ENCODE measurements around the gene UQCR11.
A peak's percentile ranks its signal among the peaks of the same experiment; 100 is the strongest.

Gene UQCR11

DNA sequence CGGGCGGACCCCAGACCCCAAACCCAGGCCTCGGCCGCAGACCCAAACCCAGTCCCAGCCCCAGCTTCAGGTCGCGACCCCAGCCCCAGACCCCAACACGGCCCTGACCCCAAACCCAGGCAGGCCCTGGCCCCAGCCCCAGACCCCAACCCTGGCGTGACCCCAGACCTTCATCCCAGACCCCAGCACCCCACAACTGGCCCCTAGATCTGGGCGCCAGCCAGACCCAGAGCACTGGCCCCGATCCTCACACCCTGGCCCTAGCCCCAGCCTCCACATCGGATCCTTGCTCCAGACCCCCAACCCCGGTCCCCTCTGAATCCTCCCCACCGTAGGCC lies 20.1 kb downstream of the UQCR11 start:
- no peak for DNase-seq

DNA sequence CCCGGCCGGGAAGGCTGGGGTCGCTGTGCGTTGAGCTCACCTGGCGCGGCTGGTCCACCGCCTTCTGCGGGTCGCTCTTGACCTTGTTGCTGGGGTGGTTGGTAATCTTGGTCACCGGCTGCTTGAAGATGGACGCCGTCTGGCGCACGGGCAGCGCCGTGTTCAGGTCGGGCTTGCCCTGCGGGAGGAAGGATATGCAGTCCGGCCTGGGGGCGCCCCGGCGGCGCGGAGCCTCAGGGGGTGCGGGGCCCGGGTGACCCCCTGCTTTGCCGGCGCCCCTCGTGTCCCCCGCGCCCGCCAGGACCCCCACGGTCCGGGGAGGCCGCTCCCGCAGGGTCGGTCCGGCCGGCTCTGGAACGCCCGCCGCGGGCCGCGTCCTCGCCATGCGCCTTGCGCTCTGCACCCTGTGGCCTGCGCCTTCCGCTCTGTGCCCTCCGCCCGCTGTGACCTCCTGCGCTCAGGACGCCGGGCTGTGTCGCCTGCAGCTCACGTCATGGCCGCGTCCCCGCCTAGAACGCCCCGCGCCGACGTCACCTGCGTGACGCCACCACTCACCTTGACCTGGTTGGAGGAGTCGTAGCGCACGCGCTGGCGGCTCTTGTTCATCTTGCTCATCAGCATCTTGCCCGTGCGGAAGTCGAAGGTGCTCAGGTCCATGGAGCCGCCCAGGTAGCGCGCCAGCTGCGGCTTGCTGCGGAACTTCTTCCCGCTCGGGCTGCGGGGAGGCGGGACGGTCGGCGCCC lies 20.6 kb downstream of the UQCR11 start:
- no peak for DNase-seq

DNA sequence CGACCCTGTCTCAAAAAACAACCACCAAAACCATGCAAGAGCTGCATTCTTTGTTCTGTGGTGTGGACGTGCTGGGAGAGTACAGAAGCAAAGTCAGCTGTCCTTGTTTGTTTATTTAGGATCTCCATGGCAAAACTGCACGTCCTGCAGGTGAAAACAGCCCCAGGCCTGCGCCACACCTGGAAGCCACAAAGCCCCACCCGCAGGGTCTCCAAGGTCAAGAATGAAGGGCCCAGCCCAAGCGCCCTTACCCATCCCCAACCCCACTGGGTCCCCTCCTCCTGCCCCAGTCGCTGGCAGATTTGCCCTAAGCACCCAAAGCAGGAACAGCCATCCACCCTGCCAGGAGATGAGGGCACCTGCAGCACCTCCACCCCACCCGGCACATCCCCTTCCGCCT lies 23.1 kb downstream of the UQCR11 start:
- DNase-seq = peak; percentile 64

DNA sequence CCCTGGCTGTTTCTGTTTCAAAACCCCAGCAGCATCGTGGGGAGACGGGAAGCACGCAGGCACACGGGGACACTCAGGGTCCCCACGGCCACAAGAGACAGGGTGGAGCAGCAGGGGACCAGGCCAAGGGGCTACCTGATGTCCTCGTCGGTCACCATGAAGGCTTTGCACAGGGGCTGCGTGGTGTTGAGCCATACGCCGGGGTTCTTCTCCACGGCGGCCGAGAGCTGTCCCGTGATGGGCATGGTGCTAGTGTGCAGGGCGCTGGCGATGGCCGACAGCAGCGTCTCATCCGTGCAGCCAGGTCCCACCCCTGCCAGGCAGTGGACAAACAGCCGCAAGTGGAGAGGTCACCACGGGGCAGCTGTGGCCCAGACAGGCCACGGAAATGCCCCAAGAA lies 24.3 kb downstream of the UQCR11 start:
- DNase-seq = no peak

DNA sequence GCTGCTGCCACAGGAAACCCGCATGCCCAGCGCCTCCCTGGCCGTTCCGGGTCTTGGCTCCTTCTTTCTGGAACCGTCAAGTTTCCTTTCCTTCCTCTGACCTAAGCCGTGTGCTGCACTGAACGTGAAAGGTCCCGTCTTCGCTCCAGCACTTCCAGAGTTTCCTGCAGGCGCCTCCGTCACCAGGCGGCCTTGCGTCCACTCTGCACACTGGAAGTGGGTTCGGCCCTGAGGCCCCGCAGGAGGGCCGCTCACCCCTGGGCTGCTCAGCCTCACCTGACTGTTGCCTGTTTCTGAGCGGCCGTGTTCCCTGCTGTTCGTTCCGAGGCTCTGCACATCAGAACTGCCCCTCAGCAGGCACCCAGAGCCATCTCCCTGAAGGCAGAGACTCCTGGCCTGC lies 24.9 kb downstream of the UQCR11 start:
- no peak for DNase-seq

DNA sequence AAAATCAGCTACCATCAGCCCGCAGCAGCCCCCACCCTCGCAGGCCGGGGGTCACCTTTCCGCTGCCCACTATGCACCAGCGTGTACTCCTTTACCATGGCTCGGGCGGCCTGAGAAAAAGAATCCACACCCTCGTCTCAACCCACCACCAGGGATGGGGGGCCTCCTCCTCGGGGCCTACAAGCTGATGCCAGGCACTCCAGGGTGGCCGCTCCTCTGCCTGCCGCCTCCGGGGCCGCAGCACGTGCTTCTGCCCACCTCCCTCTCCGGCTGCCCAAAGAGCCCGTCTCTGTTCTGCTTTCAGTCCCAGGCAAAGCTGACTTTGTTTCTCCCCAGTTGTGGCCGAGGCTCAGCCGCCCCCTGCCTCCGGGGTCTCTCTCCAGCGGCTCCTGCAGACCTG lies 26.0 kb downstream of the UQCR11 start:
- no peak for DNase-seq

DNA sequence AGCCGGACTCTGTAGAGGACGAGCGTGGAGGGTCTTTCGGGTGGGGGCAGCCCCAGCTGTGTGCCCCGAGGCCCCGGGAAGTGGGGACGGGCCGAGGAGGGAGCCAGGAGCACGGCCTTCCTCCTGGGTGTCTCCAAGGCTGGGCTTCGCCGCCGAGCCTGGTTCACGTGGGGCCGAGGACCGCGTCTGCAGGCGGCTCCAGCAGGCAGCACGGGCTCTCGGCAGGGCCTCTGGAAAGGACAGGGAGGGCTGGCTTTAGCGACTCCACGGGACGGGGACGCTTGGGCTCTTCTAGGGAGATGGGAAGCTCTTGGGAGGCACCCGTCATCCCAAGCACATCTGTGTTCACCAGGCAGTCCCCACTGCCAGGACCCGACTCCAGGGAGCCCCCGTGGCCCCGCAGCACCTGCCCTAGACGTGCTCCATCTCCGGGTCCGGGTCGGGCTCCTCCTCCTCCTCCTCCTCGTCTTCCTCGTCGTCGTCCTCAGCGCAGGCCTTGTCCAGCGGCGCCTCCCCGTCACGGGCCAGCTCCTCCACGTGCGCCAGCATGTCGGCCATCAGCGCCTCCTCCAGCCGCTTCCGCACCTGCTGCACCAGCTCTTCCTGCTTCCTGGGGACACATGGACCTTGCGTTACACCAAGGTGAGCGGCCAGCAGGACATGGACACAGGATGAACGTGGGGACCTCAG lies 27.2 kb downstream of the UQCR11 start:
- DNase-seq = peak; percentile 56

DNA sequence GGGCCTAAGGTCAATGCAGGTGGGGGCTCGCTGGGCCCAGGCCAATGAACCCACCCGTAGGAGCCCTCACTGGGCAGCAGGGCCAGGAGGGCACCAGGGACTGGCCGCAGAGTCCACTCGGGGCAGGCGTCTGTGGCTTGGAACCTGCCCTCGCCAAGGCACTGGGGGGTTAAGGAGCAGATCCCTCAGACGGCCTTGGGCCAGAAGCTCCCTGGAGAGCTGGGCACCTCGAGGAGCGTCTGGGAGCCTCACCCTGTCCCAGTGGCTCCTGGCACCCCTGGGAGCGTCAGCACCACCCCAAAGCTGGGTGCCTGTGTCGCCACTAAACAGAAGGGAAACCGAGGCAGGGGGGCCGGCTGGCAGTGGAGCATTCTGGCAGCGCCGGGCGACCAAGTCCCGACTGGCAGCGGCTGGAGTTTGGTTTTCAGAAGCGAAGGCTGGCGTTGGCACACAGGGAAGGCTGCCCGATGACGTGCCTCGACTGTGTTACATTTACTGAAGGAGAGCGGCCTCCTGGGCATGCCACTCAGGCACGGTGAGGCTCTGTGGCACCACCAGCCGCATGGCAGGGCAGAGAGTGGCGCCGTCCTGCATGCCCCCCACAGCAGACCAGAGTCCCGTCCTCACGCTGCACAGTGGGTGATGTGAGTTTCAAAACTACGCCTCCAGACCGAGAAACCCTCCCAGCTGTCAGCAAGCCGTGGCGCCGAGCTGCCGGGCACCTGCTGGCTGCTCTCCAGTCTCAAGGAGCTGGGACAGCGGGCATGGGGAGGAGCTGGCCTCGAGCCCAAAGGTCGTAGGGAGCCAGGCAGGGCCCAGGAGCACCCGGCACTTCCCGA lies 28.0 kb downstream of the UQCR11 start:
- peak; percentile 76 for DNase-seq

DNA sequence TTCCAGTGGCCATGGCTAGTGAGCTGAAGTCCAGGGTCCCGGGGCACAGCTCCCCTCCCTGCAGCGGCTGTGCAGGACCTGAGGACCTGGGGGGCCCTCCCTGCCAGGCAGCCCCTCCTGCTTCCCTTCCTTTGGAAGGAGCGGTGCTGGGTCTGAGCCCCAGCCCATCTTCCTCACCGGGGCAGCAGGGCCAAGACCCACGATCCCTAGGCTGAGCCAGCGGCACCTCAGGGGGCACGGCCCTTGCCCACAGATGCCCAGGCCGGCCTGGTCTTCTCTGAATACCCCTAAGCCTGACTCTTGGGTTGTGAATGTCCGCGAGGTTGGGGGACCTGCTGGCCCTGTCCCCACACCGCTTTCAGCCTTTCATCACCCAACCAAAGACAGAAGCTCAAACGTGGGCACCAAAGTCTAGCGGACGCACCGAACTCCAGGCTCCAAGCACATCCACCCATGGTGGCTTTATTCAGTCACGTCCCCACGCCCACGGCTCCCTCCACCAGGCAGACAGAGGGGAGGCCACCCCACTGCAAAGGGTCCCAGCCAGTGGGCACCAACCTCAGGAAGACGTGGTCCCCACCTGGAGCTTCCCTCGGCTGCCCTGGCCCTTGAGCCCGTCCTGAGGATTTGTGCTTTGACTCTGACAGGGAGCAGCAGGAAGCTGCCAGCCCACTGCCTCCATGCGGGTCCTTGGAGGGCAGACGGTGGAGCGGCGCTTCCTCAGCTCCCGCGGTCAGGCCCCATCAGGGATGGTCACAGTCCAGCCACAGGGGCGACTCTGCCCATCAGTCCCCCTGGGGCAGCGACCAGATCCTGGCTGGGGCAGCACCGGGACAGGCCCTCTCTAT lies 28.8 kb downstream of the UQCR11 start:
- no peak for DNase-seq

DNA sequence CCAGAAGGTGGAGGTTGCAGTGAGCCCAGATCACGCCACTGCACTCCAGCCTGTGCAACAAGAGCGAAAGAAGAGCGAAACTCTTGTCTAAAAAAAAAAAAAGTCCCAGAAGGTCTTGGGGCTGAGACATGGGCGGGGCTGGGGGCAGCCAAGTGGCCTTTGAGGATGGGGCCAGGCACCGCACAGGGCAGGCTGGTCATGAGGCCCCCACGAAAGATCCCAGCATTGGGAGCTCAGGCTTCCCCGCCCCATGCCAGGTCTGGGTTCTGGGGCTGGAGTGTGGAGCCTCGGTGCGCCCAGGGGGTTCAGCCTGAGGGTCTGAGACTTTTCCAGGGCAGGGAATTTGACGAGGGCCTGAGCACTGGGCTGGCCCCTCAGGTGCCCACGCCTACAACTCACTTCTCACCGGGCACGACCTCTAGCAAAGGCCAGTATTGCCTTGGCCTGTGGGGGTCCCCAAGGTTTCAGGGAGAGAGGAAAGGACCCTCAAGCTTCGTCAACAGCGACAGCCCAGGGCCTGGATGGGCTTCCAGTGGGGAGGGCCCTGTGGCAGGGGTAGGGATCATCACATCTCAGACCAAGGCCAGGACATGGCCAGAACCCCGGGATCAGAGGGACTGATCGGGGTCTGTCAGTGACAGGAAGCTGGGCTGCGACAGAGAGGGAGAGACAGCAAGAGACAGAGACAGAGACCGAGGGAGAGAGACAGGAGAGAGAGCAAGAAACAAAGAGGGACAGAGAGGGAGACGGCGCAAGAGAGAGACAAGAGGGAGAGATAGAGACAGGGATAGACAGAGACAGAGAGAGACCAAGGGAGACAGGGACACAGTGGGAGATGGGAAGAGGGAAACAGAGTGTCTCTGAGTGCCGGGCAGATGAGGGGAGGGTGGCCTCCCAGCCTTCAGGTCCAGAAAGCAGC lies 29.7 kb downstream of the UQCR11 start:
- no peak for DNase-seq

DNA sequence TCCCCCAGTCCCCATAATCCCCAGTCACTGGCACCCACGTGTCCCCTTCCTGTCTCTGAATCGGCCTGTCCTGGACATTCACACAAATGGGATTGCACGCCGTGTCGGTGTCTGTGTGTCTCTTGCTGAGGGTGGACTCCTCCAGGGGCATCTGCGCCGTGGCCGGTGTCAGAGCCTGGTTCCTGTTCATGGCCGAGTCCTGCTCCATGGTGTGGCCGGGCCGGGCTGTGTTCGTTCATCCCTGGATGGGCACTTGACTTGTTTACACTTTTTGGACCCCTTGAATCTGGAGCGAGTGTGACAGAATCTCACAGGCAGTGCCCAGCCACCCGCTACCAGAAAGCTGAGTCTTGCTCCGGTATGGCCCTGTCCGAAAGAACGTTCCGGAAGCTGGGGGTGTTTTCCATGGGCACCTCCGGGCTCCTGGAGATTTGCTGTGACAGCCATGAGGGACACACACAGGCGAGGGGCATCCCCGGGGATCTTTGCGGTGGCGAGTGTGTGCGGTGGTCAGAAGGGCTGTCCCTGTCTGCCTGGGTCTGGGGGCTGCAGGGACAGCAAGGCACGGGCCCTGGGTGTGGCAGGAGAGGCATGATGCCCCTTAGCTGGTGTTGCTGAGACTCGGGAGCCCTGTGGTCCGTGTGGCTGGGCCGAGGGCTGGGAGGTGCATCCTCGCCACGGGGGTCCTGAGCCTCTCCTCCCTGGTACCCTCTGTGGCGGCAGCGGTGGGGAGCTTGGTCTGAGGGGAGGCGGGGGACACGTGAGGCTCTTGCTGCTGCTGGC lies 30.7 kb downstream of the UQCR11 start:
- DNase-seq = no peak

DNA sequence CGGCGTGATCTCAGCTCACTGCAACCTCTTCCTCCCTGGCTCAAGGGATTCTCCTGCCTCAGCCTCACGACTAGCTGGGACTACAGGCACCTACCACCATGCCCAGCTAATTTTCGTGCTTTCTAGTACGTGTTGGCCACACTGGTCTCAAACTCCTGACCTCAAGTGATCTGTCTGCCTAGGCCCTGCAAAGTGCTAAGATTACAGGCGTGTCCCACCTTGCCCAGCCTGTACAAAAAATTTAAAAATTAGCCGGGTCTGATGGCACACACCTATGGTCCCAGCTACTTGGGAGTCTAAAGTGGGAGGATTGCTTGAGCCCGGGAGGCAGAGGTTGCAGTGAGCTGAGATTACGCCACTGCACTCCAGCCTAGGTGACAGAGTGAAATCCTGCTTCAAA lies 32.5 kb downstream of the UQCR11 start:
- no peak for DNase-seq

DNA sequence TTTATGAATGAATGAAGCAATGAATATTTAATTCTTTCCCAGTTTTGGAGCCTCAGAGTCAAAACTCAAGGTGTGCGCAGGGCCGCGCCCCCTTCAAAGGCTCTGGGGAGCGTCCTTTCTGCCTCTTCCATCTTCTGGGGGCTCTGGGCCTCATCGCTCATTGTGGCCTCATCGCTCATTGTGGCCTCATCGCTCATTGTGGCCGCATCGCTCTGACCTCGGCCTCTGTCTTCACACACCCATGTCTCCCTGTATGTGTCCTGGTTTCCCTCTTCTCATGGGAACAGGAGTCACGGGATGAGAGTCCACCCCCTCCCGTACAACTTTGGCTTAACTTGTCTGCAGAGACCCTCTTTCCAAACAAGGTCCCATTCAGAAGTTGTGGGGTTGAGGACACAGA lies 33.9 kb downstream of the UQCR11 start:
- DNase-seq = no peak

DNA sequence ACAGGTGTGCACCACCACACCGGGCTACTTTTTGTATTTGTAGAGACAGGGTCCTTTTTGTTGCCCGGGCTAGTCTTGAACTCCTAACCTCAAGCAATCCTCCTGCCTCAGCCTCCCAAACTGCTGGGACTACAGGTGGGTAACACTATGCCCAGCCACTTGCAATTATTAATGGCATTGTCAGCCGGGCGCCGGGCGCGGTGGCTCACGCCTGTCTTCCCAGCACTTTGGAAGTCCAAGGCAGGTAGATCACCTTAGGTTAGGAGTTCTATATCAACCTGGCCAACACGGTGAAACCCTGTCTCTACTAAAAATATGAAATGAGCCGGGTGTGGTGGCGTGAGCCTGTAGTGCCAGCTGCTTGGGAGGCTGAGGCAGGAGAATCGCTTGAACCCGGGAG lies 34.4 kb downstream of the UQCR11 start:
- DNase-seq = no peak

DNA sequence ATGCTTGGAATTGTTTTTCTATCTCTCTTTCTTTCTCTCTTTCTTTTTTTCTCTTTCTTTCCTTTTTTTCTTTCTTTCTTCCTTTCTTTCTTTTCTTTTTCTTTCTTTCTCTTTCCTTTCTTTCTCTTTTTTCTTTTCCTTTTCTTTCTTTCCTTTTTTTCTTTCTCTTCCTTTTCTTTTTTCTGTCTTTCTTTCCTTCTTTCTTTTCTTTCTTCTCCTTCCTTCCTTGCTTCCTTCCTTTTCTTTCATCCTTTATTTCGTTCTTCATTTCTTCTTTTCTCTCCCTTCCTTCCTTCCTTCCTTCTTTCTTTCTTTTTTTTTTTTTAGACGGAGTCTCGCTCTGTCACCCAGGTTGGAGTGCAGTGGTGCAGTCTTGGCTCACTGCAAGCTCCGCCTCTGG lies 35.3 kb downstream of the UQCR11 start:
- no peak for DNase-seq

DNA sequence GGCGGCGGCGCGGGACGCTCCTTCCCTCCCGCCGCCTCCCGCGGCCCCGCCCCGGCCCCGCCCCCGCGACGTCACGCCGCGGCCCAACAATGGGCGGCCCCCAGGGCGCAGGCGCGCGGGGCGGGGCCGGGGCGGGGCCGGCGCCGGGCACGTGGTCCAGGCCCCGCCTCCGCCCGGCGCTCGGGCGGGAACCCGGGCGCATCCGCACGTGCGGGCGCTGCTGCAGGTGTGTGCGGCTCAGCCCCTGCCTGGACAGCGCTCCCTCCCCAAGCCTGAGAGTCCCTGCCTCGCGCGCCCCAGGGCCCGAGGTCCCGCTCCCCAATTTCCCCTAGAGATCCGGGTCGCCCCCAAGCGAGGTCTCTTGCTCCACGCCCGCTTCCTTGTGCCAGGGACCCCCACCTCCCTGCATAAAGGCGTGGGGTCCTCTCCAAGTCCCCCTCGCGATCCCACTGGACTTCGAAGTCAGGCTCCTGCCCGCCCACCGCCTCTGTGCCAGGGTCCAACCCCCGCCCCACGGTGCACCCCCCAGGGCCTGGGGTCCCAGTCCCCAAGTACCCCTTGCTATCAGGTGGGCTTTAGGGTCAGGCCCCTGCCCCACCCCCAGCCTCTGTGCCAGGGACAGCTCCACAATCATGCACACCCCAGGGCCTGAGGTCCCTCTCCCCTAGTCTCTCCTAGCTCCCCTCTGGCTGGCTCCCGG lies 36.8 kb downstream of the UQCR11 start, which contains the start of gene MEX3D:
Gene MEX3D (minus strand): TSS at position 6 of the 700 bp plus-strand sequence. CDS start 267 bp downstream, outside the sequence.
- DNase-seq = peak; percentile 74

DNA sequence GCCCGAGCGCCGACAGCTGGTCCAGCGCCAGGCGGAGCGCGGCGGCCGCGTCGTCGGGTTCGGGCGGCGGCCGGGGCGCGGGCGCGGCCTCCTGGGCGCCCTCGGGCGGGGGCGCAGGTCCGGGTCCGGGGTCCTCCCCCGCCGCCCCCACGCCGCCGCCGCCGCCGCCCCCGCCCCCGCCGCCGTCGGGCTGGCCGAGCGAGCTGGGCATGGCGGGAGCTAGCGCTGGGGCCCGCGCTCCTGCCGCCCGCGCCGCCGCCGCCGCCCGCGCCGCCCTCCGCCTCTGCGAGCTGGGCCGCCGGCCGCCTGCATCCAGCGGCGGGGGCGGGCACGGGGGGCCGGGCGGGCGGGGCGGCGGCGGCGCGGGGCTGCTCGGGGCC lies 37.4 kb downstream of the UQCR11 start:
- no peak for DNase-seq

DNA sequence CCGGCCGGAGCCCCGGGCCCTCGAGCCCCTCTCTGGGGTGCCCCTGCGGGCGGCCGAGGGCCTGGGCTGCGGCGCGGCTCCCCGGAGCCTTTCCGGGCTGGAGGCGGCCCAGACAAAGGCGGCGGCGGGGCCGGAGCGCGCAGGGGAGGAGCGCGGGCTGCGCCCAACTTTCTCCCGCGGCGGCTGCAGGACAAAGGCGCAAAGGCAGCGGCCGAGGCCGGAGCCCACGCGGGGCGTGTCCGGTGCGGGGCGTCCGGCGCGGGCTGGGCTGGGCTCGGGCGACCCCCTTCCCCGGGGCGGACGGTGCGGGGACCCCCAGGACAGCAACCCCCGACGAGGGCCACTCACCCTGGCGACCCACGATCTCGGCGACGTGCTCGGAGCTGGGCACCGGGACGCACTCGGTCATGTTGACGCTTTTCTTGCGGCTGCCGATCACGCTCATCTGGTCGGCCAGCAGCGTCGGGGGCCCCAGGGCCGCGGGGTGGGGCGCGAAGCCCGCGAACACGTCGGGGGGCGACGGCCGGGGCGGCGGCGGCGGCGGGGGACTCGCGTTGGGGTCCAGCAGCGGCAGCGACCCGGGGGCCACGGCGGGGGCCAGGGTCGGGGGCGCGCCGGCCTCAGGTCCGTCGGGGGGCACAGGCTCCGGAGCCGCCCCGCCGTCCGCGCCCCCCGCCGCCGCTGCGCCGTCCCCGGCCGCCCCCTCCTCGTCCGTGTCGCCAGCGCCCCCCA lies 38.0 kb downstream of the UQCR11 start:
- no peak for DNase-seq

DNA sequence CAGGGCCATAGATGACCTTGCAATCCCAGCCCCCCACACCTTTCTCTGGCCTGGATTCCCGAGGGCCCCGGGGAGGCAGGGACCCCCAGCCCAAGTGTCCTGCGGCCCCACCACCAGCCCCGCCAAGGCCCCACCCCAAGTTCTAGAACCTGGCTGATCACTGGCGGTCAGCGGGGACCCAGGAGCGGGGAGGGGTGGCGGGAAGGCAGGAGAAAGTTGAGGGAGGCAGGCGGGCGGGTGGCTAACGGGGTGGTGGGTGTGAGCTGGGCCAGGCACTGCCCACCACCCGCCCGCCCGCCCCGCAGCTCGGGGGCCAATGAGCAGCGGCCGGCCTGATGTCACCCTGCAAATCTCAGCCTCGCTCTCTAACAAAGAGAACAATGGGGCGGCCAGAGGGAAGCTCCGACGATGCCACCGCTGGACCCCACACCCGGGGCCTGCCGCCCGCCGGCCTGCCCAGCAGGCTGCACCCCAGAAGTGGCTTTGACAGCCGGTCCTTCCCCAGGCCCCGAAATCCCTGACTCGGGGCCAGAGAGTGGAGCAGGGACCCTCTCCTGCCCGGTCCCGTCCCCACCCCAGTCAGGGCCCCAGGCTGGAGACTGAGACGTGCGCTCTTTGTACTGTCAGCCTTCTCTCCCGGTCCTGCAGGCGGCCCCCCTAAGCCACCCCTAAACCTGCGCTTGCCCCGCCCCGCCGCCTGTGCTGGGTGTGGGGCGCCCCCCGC lies 38.7 kb downstream of the UQCR11 start:
- no peak for DNase-seq

Measured in NCI-H2029 (cell line).